Measurements from ENCODE around the gene CSTPP1. TPM values are rescaled to one million over a fixed set of nuclear protein-coding genes. Genes with fewer than 3 reads are reported as not detected.
A peak's percentile ranks its signal among the peaks of the same experiment; 100 is the strongest.

Gene CSTPP1
- total RNA-seq, 6 experiments from 2014 or later, result 3.3 to 7.5 (median 4.6) TPM

GRCh38 chr11:47179655-47179991, 243.1 kb downstream of the CSTPP1 start:
- ATAC-seq, result no peak
- Histone ChIP-seq H3K4me1 (peaks cover 0 to 39% (median 15%) of the 10 kb centered on the region in 4 donors), H3K27me3 (no peaks in the 10 kb centered on the region), H3K36me3 (peaks cover 0 to 4% (median 0%) of the 10 kb centered on the region in 4 donors), H3K27ac (no peak overlapping the region), H3K9me3 (no peaks in the 10 kb centered on the region), H3K4me3 (no peak overlapping the region)
- intact Hi-C loops (cut with DNase I), result no loop called here
- DNase-seq, result peak in 1 of 3 donors; percentile 45
- TF ChIP-seq POLR2A (IDR thresholded peaks at IDR 0.05), result no peak
- TF ChIP-seq CTCF (IDR thresholded peaks at IDR 0.05), result peak; percentile 47 to 54 (median 49)
- WGBS (ENCODE audit: insufficient coverage, low coverage, low lambda C conversion rate, missing lambda C conversion rate), result 100% methylated on average over 1 of the region's 1 CpG

- DNase-seq, result peak in 1 of 3 donors; percentile 33
- Histone ChIP-seq H3K36me3 (no peaks in the 10 kb centered on the region), H3K27ac (no peak overlapping the region), H3K27me3 (no peaks in the 10 kb centered on the region), H3K4me3 (no peak overlapping the region), H3K4me1 (peaks cover 0 to 37% (median 15%) of the 10 kb centered on the region in 4 donors), H3K9me3 (no peaks in the 10 kb centered on the region)
- intact Hi-C loops (cut with DNase I), result loop anchor here in 1 of 2 donors (5.0 kb wide), 2 partner anchors 82 to 172 kb away; partner anchors contain the start of gene MYBPC3
- 90% methylated on average over 22 of the region's 35 CpGs for WGBS (ENCODE audit: insufficient coverage, low coverage, low lambda C conversion rate, missing lambda C conversion rate)
- no peak for ATAC-seq
- TF ChIP-seq POLR2A (IDR thresholded peaks at IDR 0.05) (no peak), CTCF (IDR thresholded peaks at IDR 0.05) (no peak)
These were observed 243.6 kb downstream of the CSTPP1 start for GRCh38 chr11:47180006-47180787.

GRCh38 chr11:47181271-47181670, 244.7 kb downstream of the CSTPP1 start:
- Histone ChIP-seq H3K27ac (no peak overlapping the region), H3K9me3 (no peaks in the 10 kb centered on the region), H3K4me1 (peaks cover 0 to 37% (median 15%) of the 10 kb centered on the region in 4 donors), H3K27me3 (no peaks in the 10 kb centered on the region), H3K36me3 (no peaks in the 10 kb centered on the region), H3K4me3 (no peak overlapping the region)
- no peak for ATAC-seq
- DNase-seq, result no peak
- 40% methylated on average over 1 of the region's 6 CpGs for WGBS (ENCODE audit: insufficient coverage, low coverage, low lambda C conversion rate, missing lambda C conversion rate)
- intact Hi-C loops (cut with DNase I), result loop anchor here in 1 of 2 donors (5.0 kb wide), 2 partner anchors 81 to 171 kb away; partner anchors contain the start of gene MYBPC3
- TF ChIP-seq CTCF (IDR thresholded peaks at IDR 0.05) (no peak), POLR2A (IDR thresholded peaks at IDR 0.05) (no peak)

GRCh38 chr11:47182380-47182779, 245.8 kb downstream of the CSTPP1 start:
- H3K27ac ChIP-seq, result no peak overlapping the region
- ATAC-seq (no peak), DNase-seq (no peak)
- peaks cover 0 to 47% (median 20%) of the 10 kb centered on the region in 4 donors for H3K4me1 ChIP-seq
- no peak overlapping the region for H3K4me3 ChIP-seq
- H3K36me3 ChIP-seq, result no peaks in the 10 kb centered on the region
- H3K9me3 ChIP-seq, result no peaks in the 10 kb centered on the region
- WGBS (ENCODE audit: insufficient coverage, low coverage, low lambda C conversion rate, missing lambda C conversion rate), result 40% methylated on average over 1 of the region's 17 CpGs
- no peaks in the 10 kb centered on the region for H3K27me3 ChIP-seq
- intact Hi-C loops (cut with DNase I), result loop anchor here in 1 of 2 donors (5.0 kb wide), 2 partner anchors 80 to 170 kb away; partner anchors contain the start of gene MYBPC3
- TF ChIP-seq POLR2A (IDR thresholded peaks at IDR 0.05) (no peak), CTCF (IDR thresholded peaks at IDR 0.05) (no peak)

All from right lobe of liver (tissue), 6 donors.